Osteocyte (in vitro differentiated cells): ENCODE measurements around the gene PCDHB6. TPM values are rescaled to one million over a fixed set of nuclear protein-coding genes. Genes with fewer than 3 reads are reported as not detected.
"Not testable (repeated sequence)": the region's sequence is repeated elsewhere in the genome, so short reads cannot be mapped to it uniquely, and the experiment has no call there.

Experiments used
- DNase-seq: peaks from one replicate; pipeline ENCODE4 v3.0.0; 2021; ENCODE audit warnings: mixed read lengths; ENCODE audit not compliant: unreplicated experiment; ENCODE audit errors: extremely low spot score
- H3K27ac Mint-ChIP-seq: one replicate; pipeline ENCODE4 v1.8.0; 2021; ENCODE audit warnings: mild to moderate bottlenecking, mixed read lengths; ENCODE audit not compliant: unreplicated experiment
- H3K27me3 Mint-ChIP-seq: one replicate; pipeline ENCODE4 v1.8.0; 2021; ENCODE audit warnings: mixed read lengths; ENCODE audit not compliant: unreplicated experiment
- H3K36me3 Mint-ChIP-seq: one replicate; pipeline ENCODE4 v1.8.0; 2021; ENCODE audit warnings: mixed read lengths; ENCODE audit not compliant: unreplicated experiment
- H3K4me1 Mint-ChIP-seq: one replicate; pipeline ENCODE4 v1.8.0; 2021; ENCODE audit warnings: mixed read lengths; ENCODE audit not compliant: unreplicated experiment
- H3K4me3 Mint-ChIP-seq: one replicate; pipeline ENCODE4 v1.8.0; 2021; ENCODE audit warnings: mild to moderate bottlenecking, moderate library complexity, mixed read lengths; ENCODE audit not compliant: unreplicated experiment
- H3K9me3 Mint-ChIP-seq: one replicate; pipeline ENCODE4 v1.8.0; 2021; ENCODE audit warnings: mixed read lengths; ENCODE audit not compliant: unreplicated experiment
- CTCF ChIP-seq: fragments of 200-600 bp; sonication (generic); IDR thresholded peaks from 2 replicates; pipeline ENCODE4 v1.5.0; 2021; ENCODE audit warnings: antibody characterized with exemption, mild to moderate bottlenecking, moderate library complexity
- total RNA-seq: library from RNA; stranded (reverse); gene quantifications from 2 replicates; pipeline ENCODE4 v1.2.1, GENCODE V29; 2021

PCDHB6 gene
- total RNA-seq, 1 donor from 2014 or later = 1.6 TPM

GRCh38 chr5:141155540-141156374, 5.9 kb downstream of the PCDHB6 start:
- Mint-ChIP-seq H3K4me3 (no peak overlapping the region), H3K27ac (no peak overlapping the region)
- no peak for DNase-seq

GRCh38 chr5:141157356-141157755, 7.5 kb downstream of the PCDHB6 start:
- H3K27me3 Mint-ChIP-seq, H3K27ac Mint-ChIP-seq, H3K4me1 Mint-ChIP-seq, H3K4me3 Mint-ChIP-seq, DNase-seq: not testable (repeated sequence)
- peaks cover 14% of the 10 kb centered on the region for H3K36me3 Mint-ChIP-seq
- H3K9me3 Mint-ChIP-seq = peaks cover 36% of the 10 kb centered on the region

More at GRCh38 chr5:141155540-141156374, 5.9 kb downstream of the PCDHB6 start:
- TF ChIP-seq CTCF = no peak
- Mint-ChIP-seq H3K36me3 (peaks cover 18% of the 10 kb centered on the region), H3K27me3 (no peaks in the 10 kb centered on the region), H3K4me1 (no peaks in the 10 kb centered on the region), H3K9me3 (peaks cover 23% of the 10 kb centered on the region)

GRCh38 chr5:141157901-141158300, 8.0 kb downstream of the PCDHB6 start:
- not testable (repeated sequence) for H3K4me3 Mint-ChIP-seq, DNase-seq, H3K4me1 Mint-ChIP-seq, H3K27me3 Mint-ChIP-seq, H3K27ac Mint-ChIP-seq
- H3K36me3 Mint-ChIP-seq = peaks cover 12% of the 10 kb centered on the region
- H3K9me3 Mint-ChIP-seq = peaks cover 34% of the 10 kb centered on the region

- no peak for DNase-seq
- Mint-ChIP-seq H3K4me1 (no peaks in the 10 kb centered on the region), H3K36me3 (peaks cover 10% of the 10 kb centered on the region), H3K27me3 (no peaks in the 10 kb centered on the region), H3K27ac (no peak within 1 kb of the TSS), H3K9me3 (peaks cover 34% of the 10 kb centered on the region), H3K4me3 (no peak within 1 kb of the TSS)
- peak; percentile 13 for TF ChIP-seq CTCF
These were observed 22.7 kb downstream of the PCDHB6 start, which contains the start of gene PCDHB7 for GRCh38 chr5:141172381-141173204. PCDHB7 (plus strand) TSS chr5:141172644; CDS start chr5:141172836, 192 bp downstream.

- peaks cover 19% of the 10 kb centered on the region for H3K9me3 Mint-ChIP-seq
- H3K27me3 Mint-ChIP-seq, H3K4me3 Mint-ChIP-seq, H3K4me1 Mint-ChIP-seq, H3K36me3 Mint-ChIP-seq, H3K27ac Mint-ChIP-seq, DNase-seq: not testable (repeated sequence)
These were observed 24.6 kb downstream of the PCDHB6 start for GRCh38 chr5:141174291-141175104.

GRCh38 chr5:141175933-141176332, 26.1 kb downstream of the PCDHB6 start:
- Mint-ChIP-seq H3K36me3 (peaks cover 5% of the 10 kb centered on the region), H3K4me1 (no peaks in the 10 kb centered on the region), H3K27me3 (no peaks in the 10 kb centered on the region), H3K27ac (no peak overlapping the region), H3K9me3 (peaks cover 9% of the 10 kb centered on the region), H3K4me3 (no peak overlapping the region)
- DNase-seq = no peak
- TF ChIP-seq CTCF = no peak

- H3K9me3 Mint-ChIP-seq = peaks cover 18% of the 10 kb centered on the region
- not testable (repeated sequence) for H3K27ac Mint-ChIP-seq, H3K27me3 Mint-ChIP-seq, H3K36me3 Mint-ChIP-seq, H3K4me1 Mint-ChIP-seq, DNase-seq, H3K4me3 Mint-ChIP-seq
These were observed 27.8 kb downstream of the PCDHB6 start, which contains the start of gene PCDHB8 for GRCh38 chr5:141177577-141178191. PCDHB8 (plus strand) TSS chr5:141177790; CDS start chr5:141178035, 245 bp downstream.

- not testable (repeated sequence) for H3K27ac Mint-ChIP-seq, H3K27me3 Mint-ChIP-seq, H3K4me3 Mint-ChIP-seq, H3K4me1 Mint-ChIP-seq, DNase-seq, H3K36me3 Mint-ChIP-seq
- H3K9me3 Mint-ChIP-seq = peaks cover 24% of the 10 kb centered on the region
These were observed 29.5 kb downstream of the PCDHB6 start for GRCh38 chr5:141179371-141179770.
